GM13977 (cell line): ENCODE measurements around the gene FNDC3A.

Experiments used
- DNase-seq: peaks from one replicate; pipeline ENCODE4 v3.0.0; 2012; ENCODE audit warnings: low spot score
- in situ Hi-C: fragments of 300-500 bp; cut with MboI; formaldehyde crosslinking; loops from one replicate; pipeline ENCODE4 v1.12.0; 2022; ENCODE audit warnings: low sequenced_read_pairs, low pct_unique_long_range_greater_than_20kb, mixed read lengths, inconsistent platforms; ENCODE audit not compliant: unreplicated experiment
- TF ChIP-seq, protein P1 (sequence below): IDR thresholded peaks from 2 replicates; pipeline ENCODE4 v1.5.1; 2012; ENCODE audit warnings: mild to moderate bottlenecking, control low read depth; ENCODE audit not compliant: insufficient read depth; ENCODE audit errors: extremely low read depth, missing control alignments

FNDC3A gene

DNA sequence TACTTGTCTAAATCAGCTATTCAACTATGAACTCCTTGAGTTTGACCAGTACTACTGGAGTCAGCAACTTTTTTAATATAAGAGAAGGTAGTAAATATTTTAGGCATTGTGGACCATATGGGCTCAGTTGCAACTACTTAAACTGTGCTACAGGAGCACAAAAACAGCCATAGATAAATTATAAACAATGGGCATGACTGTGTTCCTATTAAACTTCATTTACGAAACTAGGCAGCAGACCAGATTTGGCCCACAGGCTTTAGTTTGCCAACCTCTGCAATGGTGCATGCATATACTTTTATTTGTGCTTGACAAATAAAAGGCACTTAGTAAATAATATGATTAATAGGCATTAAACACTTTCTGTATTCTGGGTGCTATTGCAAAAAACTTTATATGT lies 7.6 kb downstream of the FNDC3A start:
- TF ChIP-seq, protein P1, sequence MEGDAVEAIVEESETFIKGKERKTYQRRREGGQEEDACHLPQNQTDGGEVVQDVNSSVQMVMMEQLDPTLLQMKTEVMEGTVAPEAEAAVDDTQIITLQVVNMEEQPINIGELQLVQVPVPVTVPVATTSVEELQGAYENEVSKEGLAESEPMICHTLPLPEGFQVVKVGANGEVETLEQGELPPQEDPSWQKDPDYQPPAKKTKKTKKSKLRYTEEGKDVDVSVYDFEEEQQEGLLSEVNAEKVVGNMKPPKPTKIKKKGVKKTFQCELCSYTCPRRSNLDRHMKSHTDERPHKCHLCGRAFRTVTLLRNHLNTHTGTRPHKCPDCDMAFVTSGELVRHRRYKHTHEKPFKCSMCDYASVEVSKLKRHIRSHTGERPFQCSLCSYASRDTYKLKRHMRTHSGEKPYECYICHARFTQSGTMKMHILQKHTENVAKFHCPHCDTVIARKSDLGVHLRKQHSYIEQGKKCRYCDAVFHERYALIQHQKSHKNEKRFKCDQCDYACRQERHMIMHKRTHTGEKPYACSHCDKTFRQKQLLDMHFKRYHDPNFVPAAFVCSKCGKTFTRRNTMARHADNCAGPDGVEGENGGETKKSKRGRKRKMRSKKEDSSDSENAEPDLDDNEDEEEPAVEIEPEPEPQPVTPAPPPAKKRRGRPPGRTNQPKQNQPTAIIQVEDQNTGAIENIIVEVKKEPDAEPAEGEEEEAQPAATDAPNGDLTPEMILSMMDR, result no peak
- DNase-seq, result no peak

DNA sequence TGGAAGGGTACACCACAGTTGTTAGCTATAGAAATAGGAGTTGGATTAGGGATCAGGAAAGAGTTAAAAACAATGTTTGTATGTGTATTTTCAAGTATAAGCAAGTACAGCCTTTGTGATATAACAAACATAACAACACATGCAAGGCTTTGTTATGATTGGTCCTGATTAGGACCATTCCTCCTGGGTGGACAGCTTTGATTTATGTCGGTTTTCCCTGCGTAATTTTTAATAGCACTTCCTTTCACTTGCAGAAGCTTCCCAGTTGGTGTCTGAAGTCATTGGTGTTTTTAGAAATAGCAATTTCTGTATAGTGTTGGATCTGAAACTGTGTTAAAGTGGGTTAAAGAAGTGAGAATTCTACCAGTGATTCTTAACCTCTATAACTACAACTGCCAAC lies 10.0 kb downstream of the FNDC3A start:
- DNase-seq, result no peak
- TF ChIP-seq, protein P1, result no peak
- in situ Hi-C loops, result no loop called here

More for the DNA sequence above, 7.6 kb downstream of the FNDC3A start:
- in situ Hi-C loops, result no loop called here

DNA sequence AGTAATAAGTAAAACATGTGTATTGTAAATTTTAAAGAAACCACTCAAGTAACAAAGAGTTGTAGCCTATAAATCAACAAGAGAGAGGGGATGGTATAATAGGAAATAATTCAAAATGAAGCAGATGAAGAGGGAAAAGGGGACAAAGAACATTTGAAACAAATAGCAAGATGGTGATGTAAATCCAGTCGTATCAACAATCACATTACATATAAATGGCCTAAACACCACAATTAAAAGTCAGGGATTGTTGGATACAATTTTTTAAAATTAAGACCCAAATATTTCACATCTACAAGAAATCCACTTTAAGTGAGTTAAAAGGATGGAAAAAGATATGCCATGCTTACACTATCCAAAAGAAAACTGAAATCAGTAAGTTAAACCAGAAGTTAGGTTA lies 15.2 kb downstream of the FNDC3A start:
- TF ChIP-seq, protein P1, result no peak
- no peak for DNase-seq
- in situ Hi-C loops, result no loop called here

DNA sequence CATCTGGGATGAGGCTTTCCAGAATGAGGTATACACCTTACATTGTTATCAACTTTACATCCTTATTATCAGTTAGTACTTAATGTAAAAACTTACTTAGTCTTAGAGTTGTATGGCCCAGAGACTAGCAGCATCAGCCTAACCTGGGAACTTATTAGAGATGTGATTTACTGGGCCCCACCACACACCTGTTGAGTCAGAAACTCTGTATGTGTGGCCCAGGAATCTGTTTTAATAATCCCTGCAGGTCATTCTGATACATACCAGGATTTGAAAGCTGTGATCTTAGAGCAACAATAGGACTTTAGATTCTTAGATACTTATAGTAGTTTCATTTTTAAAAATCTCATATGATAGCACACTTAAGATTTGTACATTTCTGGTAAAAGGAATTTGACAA lies 17.4 kb downstream of the FNDC3A start:
- in situ Hi-C loops, result no loop called here
- TF ChIP-seq, protein P1, result no peak
- no peak for DNase-seq

DNA sequence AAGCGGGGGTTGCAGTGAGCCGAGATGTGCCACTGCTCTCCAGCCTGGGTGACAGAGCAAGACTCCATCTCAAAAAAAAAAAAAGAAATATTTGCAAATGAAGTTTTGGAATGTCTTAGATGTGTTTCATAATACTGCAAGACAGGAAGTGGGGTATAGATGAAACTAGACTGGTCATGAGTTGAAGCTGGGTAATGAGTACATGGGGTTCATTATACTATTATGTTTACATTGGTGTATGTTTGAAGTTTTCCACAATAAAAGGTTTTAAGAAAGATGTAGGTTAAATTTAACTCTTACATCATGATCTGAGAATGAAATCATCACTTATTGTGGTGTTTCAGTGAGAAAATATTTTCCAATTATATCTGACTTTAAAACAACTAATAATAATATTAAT lies 19.0 kb downstream of the FNDC3A start:
- no peak for DNase-seq
- in situ Hi-C loops, result no loop called here
- TF ChIP-seq, protein P1, result no peak

DNA sequence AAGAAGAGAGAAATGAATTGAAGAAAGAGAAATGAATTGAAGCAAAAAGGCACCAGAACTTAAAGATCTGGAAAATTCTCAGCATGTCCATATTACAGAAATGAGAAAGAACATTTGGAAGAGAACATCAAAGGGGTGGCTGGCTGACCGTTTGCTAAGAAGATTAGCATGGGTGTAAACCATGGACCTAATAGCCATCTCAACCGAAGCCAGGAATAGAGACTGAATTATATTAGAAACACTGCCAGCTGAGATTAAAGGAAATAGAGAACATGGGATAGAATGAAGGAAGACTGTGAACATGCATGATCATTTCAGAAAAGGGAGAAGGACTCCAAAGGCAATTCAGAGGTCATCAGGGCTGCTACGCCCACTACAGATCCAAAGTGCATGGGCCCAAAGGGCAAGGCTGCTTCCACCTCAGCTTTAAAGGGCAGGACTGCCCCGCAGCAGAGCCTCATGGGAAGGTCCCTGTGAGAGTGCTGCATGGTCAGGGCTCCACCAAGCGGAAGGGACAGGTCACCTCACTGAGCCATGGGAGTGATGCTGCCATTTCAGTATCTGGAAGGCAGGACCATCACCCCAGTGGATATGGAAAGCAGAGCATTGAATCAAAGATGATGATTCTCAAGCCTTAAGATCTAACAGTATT lies 23.1 kb downstream of the FNDC3A start:
- DNase-seq, result no peak
- TF ChIP-seq, protein P1, result no peak
- in situ Hi-C loops, result no loop called here
